OCI-LY7 (cell line): ENCODE results near the gene CILP2.

Source experiments
- CTCF ChIP-seq: fragments of 200-600 bp; sonication (generic); conservative IDR thresholded peaks from 2 replicates; pipeline ENCODE4 v1.5.1; 2014; ENCODE audit warnings: mild to moderate bottlenecking, antibody characterized with exemption, low read length, moderate library complexity, mixed read lengths
- EZH2phosphoT487 ChIP-seq: fragments of 200-600 bp; sonication (generic); IDR thresholded peaks from 2 replicates; pipeline ENCODE4 v1.6.1; 2018; ENCODE audit warnings: low read depth, borderline replicate concordance, mild to moderate bottlenecking, mixed run types, antibody characterized with exemption, low read length, moderate library complexity, mixed read lengths

GRCh38 chr19:19530889-19531288 lies 7.2 kb upstream of the CILP2 start:
- TF ChIP-seq EZH2phosphoT487: no peak
- TF ChIP-seq CTCF: no peak
